GM23248 (cell line): ENCODE measurements around the gene SNTG2.

Experiments used
- EZH2 ChIP-seq: fragments of 200-600 bp; sonication (generic); IDR thresholded peaks from 2 replicates; pipeline ENCODE4 v1.6.1; 2018; ENCODE audit warnings: antibody characterized with exemption, mild to moderate bottlenecking; ENCODE audit not compliant: insufficient read depth, poor library complexity, severe bottlenecking
- EZH2phosphoT487 ChIP-seq: fragments of 200-600 bp; sonication (generic); IDR thresholded peaks from 2 replicates; pipeline ENCODE4 v1.6.1; 2018; ENCODE audit warnings: antibody characterized with exemption, moderate library complexity, mild to moderate bottlenecking, low read depth; ENCODE audit not compliant: insufficient read depth

DNA sequence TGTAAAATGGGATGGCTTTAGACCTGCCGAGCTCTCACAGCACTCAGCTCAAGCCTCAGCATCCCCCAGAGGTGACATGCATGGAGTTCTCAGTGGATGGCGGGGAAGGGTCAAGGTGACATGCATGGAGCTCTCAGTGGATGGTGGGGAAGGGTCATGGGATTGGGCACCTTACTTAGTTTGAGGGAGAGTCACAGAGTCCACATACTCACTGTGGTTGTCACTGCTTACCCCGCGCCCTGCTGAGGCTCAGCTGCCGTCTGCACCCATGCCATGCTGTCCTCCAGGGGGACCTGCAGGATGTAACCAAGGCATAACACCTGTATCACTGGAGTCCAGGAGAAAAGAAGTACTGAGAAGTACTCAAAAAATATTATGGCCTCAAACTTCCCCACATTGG, 350.4 kb downstream of the SNTG2 start:
- TF ChIP-seq EZH2 (no peak), EZH2phosphoT487 (no peak)
